GM18502 (cell line): ENCODE results near the gene KRT14.

Experiments used
- ATAC-seq: cut with Tn5 transposase; IDR thresholded peaks from one replicate; pipeline ENCODE4 v1.9.1; 2021; ENCODE audit warnings: mild to moderate bottlenecking; ENCODE audit not compliant: unreplicated experiment, poor library complexity

KRT14 gene

DNA sequence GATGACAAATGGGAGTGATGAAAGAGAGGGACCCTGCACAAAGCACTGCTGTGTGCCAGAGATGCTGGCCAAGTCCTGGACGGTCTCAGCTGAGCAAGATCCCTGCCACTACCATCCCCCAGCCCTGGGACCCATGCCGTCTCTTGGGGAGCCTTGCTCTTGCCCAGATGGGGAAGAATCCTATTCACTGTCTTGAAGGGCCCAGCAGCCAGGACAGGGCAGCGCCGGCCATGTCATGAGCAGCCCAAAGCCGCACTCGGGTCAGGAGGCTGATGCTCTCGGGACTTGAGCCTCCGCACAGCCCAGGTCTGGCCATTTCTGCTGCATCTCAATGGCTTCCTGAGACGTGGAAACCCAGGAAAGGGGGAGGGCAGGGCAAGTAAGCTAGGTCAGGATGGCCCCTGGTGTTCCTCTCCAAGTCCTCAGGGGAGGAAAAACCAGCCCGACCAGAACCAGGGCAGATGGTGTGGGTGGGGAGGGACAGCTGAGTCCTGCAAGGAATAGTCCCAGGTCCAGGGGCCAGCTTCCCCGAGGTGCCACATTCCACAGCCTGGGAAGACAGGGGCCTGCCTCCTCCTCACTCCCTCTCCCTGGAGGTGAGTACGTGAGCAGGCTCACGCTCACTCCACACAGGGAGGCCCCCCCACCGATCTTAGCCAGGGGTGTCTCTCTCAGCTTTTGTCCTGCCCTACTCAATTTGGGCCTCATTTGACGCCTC, 50.8 kb downstream of the KRT14 start:
- no peak for ATAC-seq

GRCh38 chr17:41534899-41535546, 51.7 kb downstream of the KRT14 start:
- no peak for ATAC-seq

DNA sequence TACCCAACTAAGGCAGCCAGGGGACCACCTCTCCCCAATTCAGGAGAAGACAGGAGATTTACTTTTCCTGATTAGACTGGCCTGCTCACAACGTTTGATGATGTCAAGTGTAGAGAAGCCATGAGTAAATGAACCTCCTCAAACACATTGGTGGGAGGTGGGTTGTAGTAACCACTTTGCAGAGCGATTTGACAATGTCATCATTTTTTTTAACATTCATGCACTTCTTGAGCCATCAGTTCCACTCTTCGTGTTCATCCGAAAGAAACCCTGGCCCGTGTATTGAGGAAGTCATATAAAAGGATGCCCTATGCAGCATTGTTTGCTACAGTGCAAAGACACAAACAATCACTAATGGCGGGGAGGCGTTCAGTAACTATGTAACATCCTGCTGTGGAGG, 53.1 kb downstream of the KRT14 start:
- ATAC-seq = no peak

DNA sequence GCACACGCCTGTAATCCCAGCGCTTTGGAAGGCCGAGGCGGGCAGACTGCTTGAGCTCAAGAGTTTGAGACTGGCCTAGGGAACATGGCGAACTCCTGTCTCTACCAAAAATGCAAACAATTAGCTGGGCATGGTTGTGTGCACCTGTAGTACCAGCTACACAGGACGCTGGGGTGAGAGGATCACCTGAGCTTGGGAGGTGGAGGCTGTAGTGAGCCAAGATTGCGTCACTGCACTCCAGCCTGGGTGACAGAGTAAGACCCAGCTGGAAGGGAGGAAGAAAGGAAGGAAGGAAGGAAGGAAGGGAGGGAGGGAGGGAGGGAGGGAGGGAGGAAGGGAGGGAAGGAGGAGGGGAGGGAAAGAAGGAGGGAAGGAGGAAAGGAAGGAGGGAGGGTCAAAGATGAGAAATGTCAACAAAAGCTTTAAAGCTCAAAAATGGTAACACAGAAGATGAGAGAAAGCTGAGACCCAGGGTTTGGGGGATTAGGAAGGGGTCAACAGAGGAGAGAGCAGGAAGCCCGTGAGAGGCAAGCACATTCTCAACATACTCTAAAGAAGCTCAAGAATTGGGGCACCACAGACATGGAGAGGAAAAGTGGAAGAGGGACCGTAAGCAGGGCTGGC, 53.6 kb downstream of the KRT14 start:
- no peak for ATAC-seq
